NT2/D1 (cell line): ENCODE measurements around the gene MRPL4.
A peak's percentile ranks its signal among the peaks of the same experiment; 100 is the strongest.

Experiments
- DNase-seq: peaks from one replicate; pipeline ENCODE4 v3.0.0-alpha.2; 2011; ENCODE audit warnings: low read depth, low spot score
- H3K27me3 ChIP-seq: 2 replicates; pipeline ENCODE4 v1.6.0; 2011; ENCODE audit warnings: mild to moderate bottlenecking; ENCODE audit not compliant: insufficient read length, insufficient read depth
- H3K36me3 ChIP-seq: 2 replicates; pipeline ENCODE4 v1.6.1; 2011; ENCODE audit warnings: mild to moderate bottlenecking, low read length, mixed read lengths; ENCODE audit not compliant: insufficient read depth, insufficient read length
- H3K4me1 ChIP-seq: 2 replicates; pipeline ENCODE4 v1.5.1; 2011; ENCODE audit not compliant: insufficient read depth, insufficient read length
- H3K4me3 ChIP-seq: 2 replicates; pipeline ENCODE4 v1.5.1; 2011; ENCODE audit warnings: low read depth; ENCODE audit not compliant: insufficient read length
- H3K9ac ChIP-seq: 2 replicates; pipeline ENCODE4 v1.6.0; 2011; ENCODE audit warnings: low read depth; ENCODE audit not compliant: insufficient read length
- H3K9me3 ChIP-seq: 2 replicates; pipeline ENCODE4 v1.5.1; 2011; ENCODE audit warnings: mild to moderate bottlenecking, low read length; ENCODE audit not compliant: insufficient read depth
- SUZ12 ChIP-seq: IDR thresholded peaks from 2 replicates; pipeline ENCODE4 v1.6.1; 2011; ENCODE audit not compliant: insufficient read length, insufficient read depth; ENCODE audit errors: extremely low read depth
- YY1 ChIP-seq: IDR thresholded peaks from 2 replicates; pipeline ENCODE4 v1.6.1; 2011; ENCODE audit not compliant: insufficient read length, insufficient read depth
- ZNF274 ChIP-seq: IDR thresholded peaks from 2 replicates; pipeline ENCODE4 v1.6.1; 2011; ENCODE audit warnings: mild to moderate bottlenecking, low read depth, low read length

The MRPL4 gene

GRCh38 chr19:10291554-10292205, 39.7 kb downstream of the MRPL4 start:
- Histone ChIP-seq H3K4me3 (peak overlapping the region; percentile 51), H3K4me1 (peaks cover 53% of the 10 kb centered on the region), H3K9me3 (no peaks in the 10 kb centered on the region), H3K36me3 (no peaks in the 10 kb centered on the region), H3K27me3 (peaks cover 92% of the 10 kb centered on the region), H3K9ac (peak overlapping the region; percentile 72)
- TF ChIP-seq ZNF274 (no peak), YY1 (no peak), SUZ12 (no peak)
- DNase-seq, result no peak

GRCh38 chr19:10292206-10292788, 40.3 kb downstream of the MRPL4 start:
- peaks cover 95% of the 10 kb centered on the region for H3K27me3 ChIP-seq
- H3K4me1 ChIP-seq, result peaks cover 53% of the 10 kb centered on the region
- TF ChIP-seq ZNF274 (no peak), SUZ12 (no peak), YY1 (no peak)
- H3K9me3 ChIP-seq, result no peaks in the 10 kb centered on the region
- no peaks in the 10 kb centered on the region for H3K36me3 ChIP-seq
- peak; percentile 83 for DNase-seq
- H3K9ac ChIP-seq, result peak overlapping the region; percentile 72
- peak overlapping the region; percentile 51 for H3K4me3 ChIP-seq

GRCh38 chr19:10292789-10293636, 41.0 kb downstream of the MRPL4 start:
- peak overlapping the region; percentile 51 for H3K9ac ChIP-seq
- peaks cover 49% of the 10 kb centered on the region for H3K4me1 ChIP-seq
- peak; percentile 56 for TF ChIP-seq SUZ12
- no peak for TF ChIP-seq ZNF274
- no peak for TF ChIP-seq YY1
- DNase-seq, result no peak
- peaks cover 88% of the 10 kb centered on the region for H3K27me3 ChIP-seq
- H3K9me3 ChIP-seq, result no peaks in the 10 kb centered on the region
- peak overlapping the region; percentile 35 for H3K4me3 ChIP-seq
- no peaks in the 10 kb centered on the region for H3K36me3 ChIP-seq

GRCh38 chr19:10293637-10294367, 41.8 kb downstream of the MRPL4 start:
- Histone ChIP-seq H3K36me3 (no peaks in the 10 kb centered on the region), H3K27me3 (peaks cover 81% of the 10 kb centered on the region), H3K4me3 (no peak overlapping the region), H3K4me1 (peaks cover 48% of the 10 kb centered on the region), H3K9ac (peak overlapping the region; percentile 3), H3K9me3 (no peaks in the 10 kb centered on the region)
- no peak for TF ChIP-seq ZNF274
- TF ChIP-seq SUZ12, result no peak
- no peak for TF ChIP-seq YY1
- DNase-seq, result no peak

- no peak for DNase-seq
- no peak overlapping the region for H3K9ac ChIP-seq
Measured at GRCh38 chr19:10294368-10294697, 42.3 kb downstream of the MRPL4 start.

GRCh38 chr19:10295305-10295846, 43.4 kb downstream of the MRPL4 start:
- DNase-seq, result no peak
- no peaks in the 10 kb centered on the region for H3K36me3 ChIP-seq
- H3K27me3 ChIP-seq, result peaks cover 65% of the 10 kb centered on the region
- peak overlapping the region; percentile 53 for H3K4me3 ChIP-seq
- TF ChIP-seq YY1, result no peak
- H3K9ac ChIP-seq, result peak overlapping the region; percentile 64
- peaks cover 43% of the 10 kb centered on the region for H3K4me1 ChIP-seq
- H3K9me3 ChIP-seq, result no peaks in the 10 kb centered on the region

More at GRCh38 chr19:10294368-10294697, 42.3 kb downstream of the MRPL4 start:
- H3K27me3 ChIP-seq, result peaks cover 76% of the 10 kb centered on the region
- no peaks in the 10 kb centered on the region for H3K36me3 ChIP-seq
- no peak overlapping the region for H3K4me3 ChIP-seq
- H3K9me3 ChIP-seq, result no peaks in the 10 kb centered on the region
- peaks cover 45% of the 10 kb centered on the region for H3K4me1 ChIP-seq
- no peak for TF ChIP-seq YY1
- TF ChIP-seq SUZ12, result no peak
- TF ChIP-seq ZNF274, result no peak
